ENCODE measurements around the gene ZNF124.
A peak's percentile ranks its signal among the peaks of the same experiment; 100 is the strongest.

Gene ZNF124

DNA sequence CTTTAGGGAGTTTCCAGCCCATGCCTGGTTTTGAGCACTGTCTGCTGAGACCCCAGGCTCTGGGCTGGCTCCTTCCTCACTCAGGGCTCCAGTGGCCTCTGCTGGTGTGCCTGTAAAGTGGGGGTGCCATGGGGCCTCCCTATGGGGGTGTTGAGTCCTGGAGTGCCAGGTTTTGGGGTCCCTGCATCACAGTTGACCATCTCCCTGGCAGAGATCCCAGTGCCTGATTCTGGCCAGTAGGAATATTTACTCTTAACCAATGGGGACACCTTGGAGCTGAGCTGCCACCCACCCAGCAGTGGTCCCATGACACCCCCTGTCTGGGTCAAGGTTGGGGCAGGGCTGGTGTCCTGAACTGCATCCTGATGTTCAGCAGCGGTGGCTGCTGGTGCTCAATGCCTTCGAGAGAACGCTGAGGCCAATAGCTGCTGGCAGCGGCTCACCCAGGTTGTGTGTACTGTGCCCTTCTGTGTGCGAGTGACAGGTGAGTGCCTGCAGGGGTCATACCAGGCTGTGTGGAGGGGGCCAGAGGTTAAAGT lies 58.0 kb downstream of the ZNF124 start:
- Histone ChIP-seq H3K27ac (ENCODE audit: low read depth, low read length, severe bottlenecking) (no peak overlapping the region), H3K4me1 (ENCODE audit: control insufficient read depth, insufficient read depth, low read length, poor library complexity, severe bottlenecking) (peaks cover 8% of the 10 kb centered on the region)
- 89 to 93% methylated on average over 5 of the region's 5 CpGs for WGBS, 2 experiments (ENCODE audit: insufficient coverage in 2 of 2)

DNA sequence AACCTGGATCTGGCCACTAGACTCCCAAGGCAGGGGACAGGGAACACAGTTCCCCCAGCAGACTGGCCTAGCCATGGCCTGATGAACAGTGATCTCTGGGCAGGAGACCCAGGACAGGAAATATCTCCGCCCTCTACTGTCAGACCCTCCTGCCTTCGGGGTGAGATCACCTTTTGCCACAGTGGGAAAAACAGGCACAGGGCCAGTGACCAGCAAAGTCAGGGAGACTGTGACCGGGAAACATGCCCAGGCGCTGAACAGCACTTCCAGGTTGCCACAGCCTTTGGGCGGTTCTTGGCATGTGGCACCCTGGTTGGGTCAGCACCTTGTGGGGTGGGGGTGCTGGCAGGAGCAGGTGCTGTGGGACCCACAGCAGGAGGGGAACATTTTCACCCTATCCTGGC lies 58.7 kb downstream of the ZNF124 start:
- no peak overlapping the region for H3K4me3 ChIP-seq (ENCODE audit: extremely low read depth, insufficient read depth, low read length, poor library complexity, severe bottlenecking)
- no peaks in the 10 kb centered on the region for H3K36me3 ChIP-seq (ENCODE audit: control insufficient read depth, insufficient read depth, low read length)
- WGBS, 2 experiments (ENCODE audit: insufficient coverage in 2 of 2): 83 to 93% methylated on average over 4 to 5 of the region's 5 CpGs
- H3K9me3 ChIP-seq (ENCODE audit: control insufficient read depth, low read length): no peaks in the 10 kb centered on the region
- peaks cover 8% of the 10 kb centered on the region for H3K4me1 ChIP-seq (ENCODE audit: control insufficient read depth, insufficient read depth, low read length, poor library complexity, severe bottlenecking)
- no peak overlapping the region for H3K27ac ChIP-seq (ENCODE audit: low read depth, low read length, severe bottlenecking)

More for the DNA sequence above, 58.0 kb downstream of the ZNF124 start:
- Histone ChIP-seq H3K36me3 (ENCODE audit: control insufficient read depth, insufficient read depth, low read length) (no peaks in the 10 kb centered on the region), H3K4me3 (ENCODE audit: extremely low read depth, insufficient read depth, low read length, poor library complexity, severe bottlenecking) (no peak overlapping the region), H3K9me3 (ENCODE audit: control insufficient read depth, low read length) (no peaks in the 10 kb centered on the region)

DNA sequence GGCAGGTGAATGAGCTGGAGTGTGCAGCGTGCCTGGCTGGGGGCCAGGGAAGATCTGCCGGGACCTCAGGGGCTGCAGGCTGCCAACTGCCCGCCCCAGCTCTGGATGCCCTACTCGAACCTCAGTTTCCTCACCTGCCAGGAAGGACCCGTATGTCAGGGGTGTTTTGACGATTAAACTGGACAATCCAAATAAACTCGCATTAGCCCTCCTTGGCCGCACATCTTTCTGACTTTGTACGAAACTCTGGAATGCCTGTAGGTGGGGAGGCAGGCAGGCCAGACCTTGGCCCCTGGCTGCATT lies 59.4 kb downstream of the ZNF124 start:
- WGBS, 2 experiments (ENCODE audit: insufficient coverage in 2 of 2): 71 to 79% methylated on average over 9 of the region's 9 CpGs
- H3K36me3 ChIP-seq (ENCODE audit: control insufficient read depth, insufficient read depth, low read length): no peaks in the 10 kb centered on the region
- H3K4me3 ChIP-seq (ENCODE audit: extremely low read depth, insufficient read depth, low read length, poor library complexity, severe bottlenecking): peak overlapping the region; percentile 58
- no peaks in the 10 kb centered on the region for H3K9me3 ChIP-seq (ENCODE audit: control insufficient read depth, low read length)
- peaks cover 8% of the 10 kb centered on the region for H3K4me1 ChIP-seq (ENCODE audit: control insufficient read depth, insufficient read depth, low read length, poor library complexity, severe bottlenecking)
- no peak overlapping the region for H3K27ac ChIP-seq (ENCODE audit: low read depth, low read length, severe bottlenecking)

DNA sequence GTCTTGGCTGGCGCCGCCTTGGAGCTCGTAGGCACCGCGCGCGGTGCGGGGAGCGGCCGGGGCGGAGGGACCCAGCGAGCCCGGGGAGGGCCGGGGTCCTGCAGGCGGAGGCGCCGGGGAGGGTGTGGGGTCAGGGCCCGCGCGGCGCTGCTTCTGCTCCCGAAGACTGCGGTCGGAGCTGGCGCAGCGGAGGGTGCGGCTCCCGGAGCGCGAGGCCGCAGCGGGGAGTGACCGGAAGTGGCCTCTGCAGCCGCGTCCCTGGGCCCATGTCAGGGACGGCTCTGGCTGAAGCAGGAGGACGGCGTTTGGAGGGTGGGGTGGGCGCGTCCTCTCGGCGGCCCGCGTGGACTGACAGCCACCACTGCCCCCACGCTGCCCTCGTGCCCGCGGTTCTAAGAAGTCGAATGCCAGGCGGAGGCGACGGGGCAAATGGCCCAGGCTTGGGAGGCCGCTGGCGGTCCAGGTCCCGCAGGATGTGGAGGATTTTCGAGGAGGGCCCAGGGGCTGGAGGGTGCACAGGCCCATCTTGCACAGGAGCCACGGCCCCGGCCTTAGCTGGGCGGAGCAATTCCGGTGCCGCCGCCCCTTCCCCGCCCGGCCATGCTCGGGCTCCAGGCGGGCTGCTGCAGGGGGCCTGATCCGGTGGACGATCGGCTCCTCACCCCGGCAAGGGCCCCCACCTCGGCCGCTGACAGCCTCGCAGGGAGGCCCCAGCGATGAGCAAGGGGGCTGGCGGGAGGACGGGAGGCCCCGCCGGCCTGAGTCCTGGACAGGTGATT lies 59.9 kb downstream of the ZNF124 start:
- H3K4me3 ChIP-seq (ENCODE audit: extremely low read depth, insufficient read depth, low read length, poor library complexity, severe bottlenecking): peak overlapping the region; percentile 58
- WGBS, 2 experiments (ENCODE audit: insufficient coverage in 2 of 2): 2 to 3% methylated on average over 49 to 74 of the region's 78 CpGs
- H3K36me3 ChIP-seq (ENCODE audit: control insufficient read depth, insufficient read depth, low read length): no peaks in the 10 kb centered on the region
- H3K27ac ChIP-seq (ENCODE audit: low read depth, low read length, severe bottlenecking): peak overlapping the region; percentile 53
- H3K4me1 ChIP-seq (ENCODE audit: control insufficient read depth, insufficient read depth, low read length, poor library complexity, severe bottlenecking): peaks cover 8% of the 10 kb centered on the region
- H3K9me3 ChIP-seq (ENCODE audit: control insufficient read depth, low read length): no peaks in the 10 kb centered on the region

DNA sequence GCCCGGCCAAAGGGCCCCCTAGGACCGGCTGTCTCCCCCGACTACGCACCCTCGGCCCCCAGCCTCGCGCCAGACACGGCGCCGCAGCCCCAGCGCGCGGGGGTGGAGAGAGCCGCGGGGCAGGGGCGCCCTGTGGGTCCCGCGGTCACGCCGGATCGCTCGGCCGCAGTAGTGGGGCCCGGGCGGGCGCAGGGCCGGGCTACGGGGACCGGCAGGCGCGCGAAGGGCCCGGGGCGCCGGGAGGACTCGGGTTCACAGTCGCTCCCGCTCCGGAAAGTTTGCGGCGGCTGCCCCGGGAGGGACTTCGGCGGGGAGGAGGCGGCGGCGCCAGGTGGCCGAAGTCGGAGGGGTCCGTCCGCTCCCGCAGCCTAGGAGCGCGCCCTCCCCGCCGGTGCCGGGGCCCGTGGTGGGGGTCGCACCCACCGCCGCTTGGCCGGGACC lies 60.5 kb downstream of the ZNF124 start:
- peaks cover 3% of the 10 kb centered on the region for H3K9me3 ChIP-seq (ENCODE audit: control insufficient read depth, low read length)
- H3K27ac ChIP-seq (ENCODE audit: low read depth, low read length, severe bottlenecking): no peak overlapping the region
- 0 to 1% methylated on average over 46 to 56 of the region's 62 CpGs for WGBS, 2 experiments (ENCODE audit: insufficient coverage in 2 of 2)
- H3K4me1 ChIP-seq (ENCODE audit: control insufficient read depth, insufficient read depth, low read length, poor library complexity, severe bottlenecking): peaks cover 8% of the 10 kb centered on the region
- H3K4me3 ChIP-seq (ENCODE audit: extremely low read depth, insufficient read depth, low read length, poor library complexity, severe bottlenecking): peak overlapping the region; percentile 58
- H3K36me3 ChIP-seq (ENCODE audit: control insufficient read depth, insufficient read depth, low read length): no peaks in the 10 kb centered on the region

DNA sequence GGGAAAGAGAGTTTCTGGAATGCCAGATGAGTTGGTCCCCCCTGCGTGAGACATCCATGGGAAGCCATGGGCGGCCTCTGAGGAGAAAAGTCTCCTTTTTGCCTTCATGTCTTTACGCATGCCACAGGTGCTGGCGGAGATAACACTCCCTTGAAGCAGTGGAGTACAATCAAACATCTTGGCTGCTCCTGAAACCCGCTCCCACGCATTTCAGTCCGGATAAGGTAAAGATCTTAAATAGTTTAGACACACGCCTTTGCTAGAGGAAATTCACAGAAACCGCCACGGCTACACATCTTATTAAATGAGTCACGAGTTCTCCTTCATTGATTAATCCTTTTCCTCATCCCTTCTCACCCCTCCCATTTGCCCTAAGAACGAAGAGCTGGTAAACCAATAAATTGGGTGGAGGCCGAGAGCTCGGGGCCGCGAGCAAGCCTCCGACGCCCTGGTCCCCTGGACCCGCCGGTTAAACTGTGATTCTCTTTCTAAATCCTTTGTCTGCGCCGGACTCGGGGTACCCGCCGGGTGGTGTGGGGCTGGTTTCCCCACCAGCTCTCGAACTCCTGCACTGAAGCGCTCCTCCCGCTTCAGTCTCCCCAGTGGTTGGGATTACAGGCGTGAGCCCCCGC lies 61.1 kb downstream of the ZNF124 start:
- 37 to 49% methylated on average over 17 to 28 of the region's 30 CpGs for WGBS, 2 experiments (ENCODE audit: insufficient coverage in 2 of 2)
- H3K4me3 ChIP-seq (ENCODE audit: extremely low read depth, insufficient read depth, low read length, poor library complexity, severe bottlenecking): peak overlapping the region; percentile 58
- H3K4me1 ChIP-seq (ENCODE audit: control insufficient read depth, insufficient read depth, low read length, poor library complexity, severe bottlenecking): peaks cover 8% of the 10 kb centered on the region
- H3K27ac ChIP-seq (ENCODE audit: low read depth, low read length, severe bottlenecking): no peak overlapping the region
- H3K36me3 ChIP-seq (ENCODE audit: control insufficient read depth, insufficient read depth, low read length): no peaks in the 10 kb centered on the region
- peaks cover 4% of the 10 kb centered on the region for H3K9me3 ChIP-seq (ENCODE audit: control insufficient read depth, low read length)

DNA sequence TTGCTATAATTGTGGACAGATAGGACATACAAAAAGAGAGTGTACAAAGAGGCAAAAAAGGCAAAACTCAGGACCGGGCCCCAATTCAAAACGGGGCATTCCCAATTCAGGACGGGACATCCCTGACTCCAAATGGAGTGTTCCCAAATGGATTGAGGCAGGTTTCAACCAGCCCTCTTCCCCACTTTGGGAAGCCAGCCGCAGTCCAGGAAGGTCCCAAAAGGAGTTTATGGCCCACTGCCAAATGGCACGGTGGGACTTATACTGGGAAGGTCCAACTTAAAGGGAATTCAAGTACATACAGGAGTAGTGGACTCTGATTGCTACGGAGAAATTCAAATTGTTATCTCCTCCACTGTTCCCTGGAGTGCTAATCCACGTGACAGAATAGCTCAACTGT lies 64.1 kb downstream of the ZNF124 start:
- Histone ChIP-seq H3K9me3 (ENCODE audit: control insufficient read depth, low read length) (peaks cover 15% of the 10 kb centered on the region), H3K27ac (ENCODE audit: low read depth, low read length, severe bottlenecking) (no peak overlapping the region), H3K4me1 (ENCODE audit: control insufficient read depth, insufficient read depth, low read length, poor library complexity, severe bottlenecking) (peaks cover 2% of the 10 kb centered on the region), H3K36me3 (ENCODE audit: control insufficient read depth, insufficient read depth, low read length) (peaks cover 4% of the 10 kb centered on the region), H3K4me3 (ENCODE audit: extremely low read depth, insufficient read depth, low read length, poor library complexity, severe bottlenecking) (no peak overlapping the region)
- 91 to 93% methylated on average over 4 to 5 of the region's 7 CpGs for WGBS, 2 experiments (ENCODE audit: insufficient coverage in 2 of 2)

DNA sequence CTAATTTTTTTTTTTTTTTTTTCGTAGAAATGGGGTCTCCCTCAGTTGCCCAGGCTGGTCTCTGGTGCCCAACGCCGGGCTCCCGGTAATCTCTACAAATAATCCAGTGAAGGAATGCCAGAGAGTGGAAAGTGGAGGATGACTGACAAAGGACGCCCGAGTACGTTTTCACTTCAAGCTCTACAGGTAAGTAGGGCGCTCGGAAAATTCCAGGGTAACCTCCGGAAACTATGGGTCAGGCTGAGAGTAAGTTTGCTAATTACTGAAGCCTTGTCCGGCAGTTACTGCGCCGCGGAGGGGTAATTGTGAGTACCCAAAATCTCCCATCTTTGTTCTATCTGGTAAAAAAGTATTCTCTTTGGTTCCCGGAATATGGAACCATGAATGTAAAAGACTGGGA lies 65.9 kb downstream of the ZNF124 start:
- peaks cover 31% of the 10 kb centered on the region for H3K9me3 ChIP-seq (ENCODE audit: control insufficient read depth, low read length)
- H3K27ac ChIP-seq (ENCODE audit: low read depth, low read length, severe bottlenecking): no peak overlapping the region
- H3K4me3 ChIP-seq (ENCODE audit: extremely low read depth, insufficient read depth, low read length, poor library complexity, severe bottlenecking): no peak overlapping the region
- peaks cover 21% of the 10 kb centered on the region for H3K36me3 ChIP-seq (ENCODE audit: control insufficient read depth, insufficient read depth, low read length)
- H3K4me1 ChIP-seq (ENCODE audit: control insufficient read depth, insufficient read depth, low read length, poor library complexity, severe bottlenecking): no peaks in the 10 kb centered on the region
- whole genome bisulfite sequencing, 2 experiments (ENCODE audit: insufficient coverage in 2 of 2): 89 to 94% methylated on average over 4 to 13 of the region's 15 CpGs
